Measurements from ENCODE around the gene ZNF441. TPM values are rescaled to one million over a fixed set of nuclear protein-coding genes. Genes with fewer than 3 reads are reported as not detected.

The ZNF441 gene
- total and polyA plus RNA-seq, 4 donors: 1.8 to 7.4 (median 5.7) TPM

DNA sequence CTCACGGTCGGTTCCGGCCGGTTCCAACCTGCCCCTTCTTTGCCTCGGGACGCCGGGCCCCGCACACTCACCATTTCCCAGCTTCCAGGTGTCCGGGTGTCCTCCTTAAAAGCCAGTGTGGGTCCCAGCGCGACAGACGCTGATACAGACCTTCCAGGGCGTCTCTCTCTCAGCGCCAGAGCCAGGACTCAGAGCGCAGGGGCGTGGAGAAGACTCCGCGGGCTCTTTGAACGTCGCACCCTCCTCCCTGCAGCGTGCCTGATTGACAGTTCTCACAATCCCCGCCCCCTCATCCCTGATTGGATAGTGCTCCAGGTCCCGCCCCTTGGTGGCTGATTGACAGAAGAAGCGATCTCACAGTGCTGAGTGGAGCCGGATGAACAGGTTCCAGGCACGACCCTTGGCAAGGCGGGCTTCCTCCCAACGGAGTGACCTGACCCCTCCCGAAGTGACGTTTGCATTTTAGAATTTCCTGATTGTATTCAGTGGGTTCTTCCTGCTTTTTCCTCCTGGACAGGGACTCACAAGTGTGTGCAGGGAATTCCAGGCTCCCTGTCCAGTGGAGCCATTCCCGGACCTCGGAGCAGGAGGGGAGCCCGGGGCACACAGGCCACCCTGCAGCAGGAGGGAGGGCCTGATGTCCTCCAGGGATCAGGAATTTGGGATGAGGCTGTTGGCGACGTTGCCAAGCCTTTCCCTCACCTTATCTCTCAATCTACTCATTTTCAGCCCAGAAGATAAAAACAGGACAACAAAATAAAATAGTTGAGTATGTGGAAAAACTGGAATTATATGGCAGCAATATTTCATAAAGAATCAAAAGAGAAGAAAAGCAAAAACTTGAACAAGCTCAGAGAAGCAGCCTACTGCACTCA lies 27.8 kb upstream of the ZNF441 start, which contains the start of gene ZNF823:
ZNF823 (minus strand) TSS at position 201 of the 875 bp plus-strand sequence; CDS start at position 74, 127 bp downstream.
- Histone ChIP-seq H3K9ac (ENCODE audit: low read depth in 1 of 2, low read length in 2 of 2) (peak within 1 kb of the TSS; percentile 68 to 88), H3K4me3 (ENCODE audit: low read depth in 1 of 3, low read length in 3 of 3) (peak within 1 kb of the TSS; percentile 81 to 98 (median 83)), H3K9me3 (ENCODE audit: control insufficient read depth in 4 of 4, low read length in 3 of 4) (no peaks in the 10 kb centered on the region), H3K36me3 (ENCODE audit: control insufficient read depth in 4 of 4, insufficient read depth in 3 of 4, low read depth in 1 of 4, low read length in 3 of 4) (no peaks in the 10 kb centered on the region), H3K4me1 (ENCODE audit: control insufficient read depth in 4 of 4, insufficient read depth in 4 of 4, low read length in 3 of 4) (peaks cover 10 to 16% (median 13%) of the 10 kb centered on the region in 4 donors), H3K27ac (ENCODE audit: low read depth in 1 of 2, low read length in 2 of 2) (peak within 1 kb of the TSS; percentile 83 to 86), H3K27me3 (ENCODE audit: control insufficient read depth in 4 of 4, insufficient read depth in 4 of 4, low read length in 3 of 4) (no peaks in the 10 kb centered on the region)
- peak; percentile 100 for DNase-seq (ENCODE audit: low spot score)
- TF ChIP-seq, protein P1, sequence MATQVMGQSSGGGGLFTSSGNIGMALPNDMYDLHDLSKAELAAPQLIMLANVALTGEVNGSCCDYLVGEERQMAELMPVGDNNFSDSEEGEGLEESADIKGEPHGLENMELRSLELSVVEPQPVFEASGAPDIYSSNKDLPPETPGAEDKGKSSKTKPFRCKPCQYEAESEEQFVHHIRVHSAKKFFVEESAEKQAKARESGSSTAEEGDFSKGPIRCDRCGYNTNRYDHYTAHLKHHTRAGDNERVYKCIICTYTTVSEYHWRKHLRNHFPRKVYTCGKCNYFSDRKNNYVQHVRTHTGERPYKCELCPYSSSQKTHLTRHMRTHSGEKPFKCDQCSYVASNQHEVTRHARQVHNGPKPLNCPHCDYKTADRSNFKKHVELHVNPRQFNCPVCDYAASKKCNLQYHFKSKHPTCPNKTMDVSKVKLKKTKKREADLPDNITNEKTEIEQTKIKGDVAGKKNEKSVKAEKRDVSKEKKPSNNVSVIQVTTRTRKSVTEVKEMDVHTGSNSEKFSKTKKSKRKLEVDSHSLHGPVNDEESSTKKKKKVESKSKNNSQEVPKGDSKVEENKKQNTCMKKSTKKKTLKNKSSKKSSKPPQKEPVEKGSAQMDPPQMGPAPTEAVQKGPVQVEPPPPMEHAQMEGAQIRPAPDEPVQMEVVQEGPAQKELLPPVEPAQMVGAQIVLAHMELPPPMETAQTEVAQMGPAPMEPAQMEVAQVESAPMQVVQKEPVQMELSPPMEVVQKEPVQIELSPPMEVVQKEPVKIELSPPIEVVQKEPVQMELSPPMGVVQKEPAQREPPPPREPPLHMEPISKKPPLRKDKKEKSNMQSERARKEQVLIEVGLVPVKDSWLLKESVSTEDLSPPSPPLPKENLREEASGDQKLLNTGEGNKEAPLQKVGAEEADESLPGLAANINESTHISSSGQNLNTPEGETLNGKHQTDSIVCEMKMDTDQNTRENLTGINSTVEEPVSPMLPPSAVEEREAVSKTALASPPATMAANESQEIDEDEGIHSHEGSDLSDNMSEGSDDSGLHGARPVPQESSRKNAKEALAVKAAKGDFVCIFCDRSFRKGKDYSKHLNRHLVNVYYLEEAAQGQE (IDR thresholded peaks at IDR 0.05): peak; percentile 90
- TF ChIP-seq, protein P2, sequence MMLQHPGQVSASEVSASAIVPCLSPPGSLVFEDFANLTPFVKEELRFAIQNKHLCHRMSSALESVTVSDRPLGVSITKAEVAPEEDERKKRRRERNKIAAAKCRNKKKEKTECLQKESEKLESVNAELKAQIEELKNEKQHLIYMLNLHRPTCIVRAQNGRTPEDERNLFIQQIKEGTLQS (IDR thresholded peaks at IDR 0.05): peak; percentile 22
- TF ChIP-seq SP1 (IDR thresholded peaks at IDR 0.05) (peak; percentile 98), HNF4A (conservative IDR thresholded peaks at IDR 0.05) (peak; percentile 53 to 68), TAF1 (conservative IDR thresholded peaks at IDR 0.05) (peak; percentile 86), CTCF (IDR thresholded peaks at IDR 0.05; ENCODE audit: low read depth, low read length, missing input control) (no peak), HNF4G (IDR thresholded peaks at IDR 0.05) (peak; percentile 42), GABPA (IDR thresholded peaks at IDR 0.05 in 1 of 2, conservative IDR thresholded peaks at IDR 0.05 in 1 of 2) (peak; percentile 41 to 89), EGR1 (IDR thresholded peaks at IDR 0.05; ENCODE audit: low read depth in 2 of 2) (peak; percentile 12 to 54), FOXA1 (IDR thresholded peaks at IDR 0.05) (peak; percentile 39), RAD21 (IDR thresholded peaks at IDR 0.05) (peak in 1 of 2 donors; percentile 38), RXRA (IDR thresholded peaks at IDR 0.05) (peak; percentile 71 to 82), NR2F2 (IDR thresholded peaks at IDR 0.05) (peak; percentile 97), JUND (IDR thresholded peaks at IDR 0.05) (peak; percentile 72 to 92), FOXA2 (IDR thresholded peaks at IDR 0.05) (no peak), YY1 (IDR thresholded peaks at IDR 0.05) (peak; percentile 59)
- TF ChIP-seq, protein P3, sequence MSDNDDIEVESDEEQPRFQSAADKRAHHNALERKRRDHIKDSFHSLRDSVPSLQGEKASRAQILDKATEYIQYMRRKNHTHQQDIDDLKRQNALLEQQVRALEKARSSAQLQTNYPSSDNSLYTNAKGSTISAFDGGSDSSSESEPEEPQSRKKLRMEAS (IDR thresholded peaks at IDR 0.05): peak; percentile 15
- TF ChIP-seq, protein P4, sequence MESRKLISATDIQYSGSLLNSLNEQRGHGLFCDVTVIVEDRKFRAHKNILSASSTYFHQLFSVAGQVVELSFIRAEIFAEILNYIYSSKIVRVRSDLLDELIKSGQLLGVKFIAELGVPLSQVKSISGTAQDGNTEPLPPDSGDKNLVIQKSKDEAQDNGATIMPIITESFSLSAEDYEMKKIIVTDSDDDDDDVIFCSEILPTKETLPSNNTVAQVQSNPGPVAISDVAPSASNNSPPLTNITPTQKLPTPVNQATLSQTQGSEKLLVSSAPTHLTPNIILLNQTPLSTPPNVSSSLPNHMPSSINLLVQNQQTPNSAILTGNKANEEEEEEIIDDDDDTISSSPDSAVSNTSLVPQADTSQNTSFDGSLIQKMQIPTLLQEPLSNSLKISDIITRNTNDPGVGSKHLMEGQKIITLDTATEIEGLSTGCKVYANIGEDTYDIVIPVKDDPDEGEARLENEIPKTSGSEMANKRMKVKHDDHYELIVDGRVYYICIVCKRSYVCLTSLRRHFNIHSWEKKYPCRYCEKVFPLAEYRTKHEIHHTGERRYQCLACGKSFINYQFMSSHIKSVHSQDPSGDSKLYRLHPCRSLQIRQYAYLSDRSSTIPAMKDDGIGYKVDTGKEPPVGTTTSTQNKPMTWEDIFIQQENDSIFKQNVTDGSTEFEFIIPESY (IDR thresholded peaks at IDR 0.05): no peak
- WGBS: 1% methylated on average over 35 of the region's 35 CpGs
